Nephron (organoid): ENCODE results near the gene UPP1.

Experiments used
- H3K27ac Mint-ChIP-seq, 3 experiments: 2 replicates each; pipeline ENCODE4 v1.8.0; 2020; ENCODE audit warnings: mixed read lengths in 3 of 3, mild to moderate bottlenecking in 2 of 3, moderate library complexity in 1 of 3
- H3K27me3 Mint-ChIP-seq: 2 replicates; pipeline ENCODE4 v1.8.0; 2021; ENCODE audit warnings: low read depth, mild to moderate bottlenecking, moderate library complexity, mixed read lengths
- H3K36me3 Mint-ChIP-seq: 2 replicates; pipeline ENCODE4 v1.8.0; 2020; ENCODE audit warnings: low read depth, mixed read lengths
- H3K4me1 Mint-ChIP-seq: 2 replicates; pipeline ENCODE4 v1.8.0; 2020; ENCODE audit warnings: mixed read lengths
- H3K4me3 Mint-ChIP-seq, 3 experiments: 2 replicates each; pipeline ENCODE4 v1.8.0; 2020; ENCODE audit warnings: mild to moderate bottlenecking in 3 of 3, mixed read lengths in 3 of 3, moderate library complexity in 2 of 3
- H3K9me3 Mint-ChIP-seq: 2 replicates; pipeline ENCODE4 v1.8.0; 2020; ENCODE audit warnings: mixed read lengths
- TF ChIP-seq, protein P1 (sequence below), 3 experiments: fragments of 200-600 bp; sonication (generic); IDR thresholded peaks; one replicate each; pipeline ENCODE4 v1.5.0; 2021; ENCODE audit warnings: antibody characterized with exemption in 3 of 3; ENCODE audit not compliant: unreplicated experiment in 3 of 3

The UPP1 gene

DNA sequence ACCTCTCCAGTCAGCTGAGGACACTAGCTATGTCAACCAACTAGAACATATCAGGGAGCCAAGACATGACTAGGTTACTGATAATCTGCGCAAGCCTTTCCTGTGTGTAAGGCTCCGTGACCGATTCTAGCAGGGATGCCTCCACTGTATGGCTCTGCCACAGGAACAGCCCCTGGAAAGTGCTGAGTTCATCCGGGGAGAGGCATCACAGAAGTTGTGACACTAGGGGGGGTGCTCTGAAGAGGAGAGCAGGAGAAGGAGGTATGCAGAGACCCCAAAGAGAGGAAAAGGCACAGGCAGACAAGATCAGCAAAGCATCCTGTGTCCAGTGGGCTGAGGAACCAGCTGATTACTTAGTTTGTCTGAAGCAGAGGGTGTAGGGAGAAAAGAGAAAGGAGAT lies 13.5 kb downstream of the UPP1 start:
- TF ChIP-seq, protein P1, sequence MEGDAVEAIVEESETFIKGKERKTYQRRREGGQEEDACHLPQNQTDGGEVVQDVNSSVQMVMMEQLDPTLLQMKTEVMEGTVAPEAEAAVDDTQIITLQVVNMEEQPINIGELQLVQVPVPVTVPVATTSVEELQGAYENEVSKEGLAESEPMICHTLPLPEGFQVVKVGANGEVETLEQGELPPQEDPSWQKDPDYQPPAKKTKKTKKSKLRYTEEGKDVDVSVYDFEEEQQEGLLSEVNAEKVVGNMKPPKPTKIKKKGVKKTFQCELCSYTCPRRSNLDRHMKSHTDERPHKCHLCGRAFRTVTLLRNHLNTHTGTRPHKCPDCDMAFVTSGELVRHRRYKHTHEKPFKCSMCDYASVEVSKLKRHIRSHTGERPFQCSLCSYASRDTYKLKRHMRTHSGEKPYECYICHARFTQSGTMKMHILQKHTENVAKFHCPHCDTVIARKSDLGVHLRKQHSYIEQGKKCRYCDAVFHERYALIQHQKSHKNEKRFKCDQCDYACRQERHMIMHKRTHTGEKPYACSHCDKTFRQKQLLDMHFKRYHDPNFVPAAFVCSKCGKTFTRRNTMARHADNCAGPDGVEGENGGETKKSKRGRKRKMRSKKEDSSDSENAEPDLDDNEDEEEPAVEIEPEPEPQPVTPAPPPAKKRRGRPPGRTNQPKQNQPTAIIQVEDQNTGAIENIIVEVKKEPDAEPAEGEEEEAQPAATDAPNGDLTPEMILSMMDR (IDR thresholded peaks at IDR 0.05; ENCODE audit: unreplicated experiment in 3 of 3): no peak
- Mint-ChIP-seq H3K4me1 (no peaks in the 10 kb centered on the region), H3K27ac (no peak overlapping the region), H3K36me3 (peaks cover 33% of the 10 kb centered on the region), H3K4me3 (no peak overlapping the region), H3K27me3 (peaks cover 5% of the 10 kb centered on the region), H3K9me3 (no peaks in the 10 kb centered on the region)

DNA sequence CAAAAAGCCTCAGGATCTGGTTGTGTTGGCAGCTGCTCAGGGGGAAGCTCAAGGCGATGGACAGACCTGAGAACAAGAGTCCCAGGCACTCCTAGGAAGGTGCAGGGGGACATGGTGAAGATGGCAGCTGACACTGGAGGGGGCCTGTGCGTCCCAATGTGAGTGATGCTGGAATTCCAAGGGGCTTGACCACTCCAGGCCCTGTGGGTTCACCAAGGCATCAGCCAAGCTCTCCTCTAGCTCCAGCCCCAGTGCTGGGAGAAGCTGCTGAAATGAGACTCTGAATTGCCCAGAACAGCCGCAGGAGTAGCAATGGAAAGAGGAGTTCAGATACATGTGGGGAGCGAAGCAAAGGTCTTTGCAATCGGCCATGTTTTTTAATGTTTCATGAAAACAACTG lies 16.0 kb downstream of the UPP1 start:
- peaks cover 38% of the 10 kb centered on the region for H3K36me3 Mint-ChIP-seq
- TF ChIP-seq, protein P1 (IDR thresholded peaks at IDR 0.05; ENCODE audit: unreplicated experiment in 3 of 3): no peak
- no peaks in the 10 kb centered on the region for H3K27me3 Mint-ChIP-seq
- H3K4me3 Mint-ChIP-seq: no peak overlapping the region
- H3K27ac Mint-ChIP-seq: no peak overlapping the region
- no peaks in the 10 kb centered on the region for H3K9me3 Mint-ChIP-seq
- no peaks in the 10 kb centered on the region for H3K4me1 Mint-ChIP-seq

DNA sequence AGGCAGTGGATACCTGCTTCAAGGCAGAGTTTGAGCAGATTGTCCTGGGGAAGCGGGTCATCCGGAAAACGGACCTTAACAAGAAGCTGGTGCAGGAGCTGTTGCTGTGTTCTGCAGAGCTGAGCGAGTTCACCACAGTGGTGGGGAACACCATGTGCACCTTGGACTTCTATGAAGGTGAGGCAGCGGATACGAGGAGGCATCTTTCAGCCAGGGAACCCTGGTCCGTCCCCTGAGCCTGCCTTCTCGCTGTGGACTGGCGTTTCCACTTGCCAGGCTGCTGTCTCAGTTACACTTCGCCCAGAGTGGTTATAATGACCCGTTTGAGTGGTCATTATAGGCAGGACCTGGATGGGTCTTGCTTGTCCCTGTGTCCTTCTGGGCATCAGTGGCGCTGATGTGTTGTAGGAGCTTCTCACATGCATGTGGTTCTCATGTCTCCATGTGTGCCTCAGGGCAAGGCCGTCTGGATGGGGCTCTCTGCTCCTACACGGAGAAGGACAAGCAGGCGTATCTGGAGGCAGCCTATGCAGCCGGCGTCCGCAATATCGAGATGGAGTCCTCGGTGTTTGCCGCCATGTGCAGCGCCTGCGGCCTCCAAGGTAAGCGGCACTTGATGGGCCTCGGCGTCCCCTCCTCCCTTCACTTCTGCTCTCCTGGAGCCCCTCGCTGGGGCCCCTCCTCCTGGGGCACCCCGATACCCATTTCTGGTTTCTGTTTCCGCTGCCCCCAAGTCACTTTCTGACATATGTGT lies 18.0 kb downstream of the UPP1 start:
- H3K4me1 Mint-ChIP-seq: no peaks in the 10 kb centered on the region
- no peak overlapping the region for H3K4me3 Mint-ChIP-seq
- H3K27ac Mint-ChIP-seq: no peak overlapping the region
- no peaks in the 10 kb centered on the region for H3K27me3 Mint-ChIP-seq
- no peaks in the 10 kb centered on the region for H3K9me3 Mint-ChIP-seq
- H3K36me3 Mint-ChIP-seq: peaks cover 35% of the 10 kb centered on the region
- TF ChIP-seq, protein P1 (IDR thresholded peaks at IDR 0.05; ENCODE audit: unreplicated experiment in 3 of 3): no peak

DNA sequence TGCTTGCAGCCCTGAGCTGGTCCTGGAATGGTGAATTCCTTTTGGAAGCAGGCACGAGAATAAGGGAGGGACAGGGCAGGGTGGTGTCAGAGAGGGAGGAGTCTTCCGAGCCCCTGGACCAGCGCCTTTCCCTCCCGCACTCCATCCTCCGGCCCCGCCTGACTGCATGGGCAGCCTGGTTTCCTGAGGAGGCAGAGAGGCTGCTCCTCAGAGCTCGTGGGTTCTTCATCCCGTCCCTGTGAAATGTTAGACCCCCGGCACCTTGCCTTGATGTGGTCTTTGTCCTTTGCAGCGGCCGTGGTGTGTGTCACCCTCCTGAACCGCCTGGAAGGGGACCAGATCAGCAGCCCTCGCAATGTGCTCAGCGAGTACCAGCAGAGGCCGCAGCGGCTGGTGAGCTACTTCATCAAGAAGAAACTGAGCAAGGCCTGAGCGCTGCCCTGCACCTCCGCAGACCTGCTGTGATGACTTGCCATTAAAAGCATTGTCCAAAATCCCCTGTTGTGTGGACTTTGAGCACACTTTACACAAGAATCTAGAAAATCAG lies 18.9 kb downstream of the UPP1 start:
- Mint-ChIP-seq H3K27me3 (no peaks in the 10 kb centered on the region), H3K9me3 (no peaks in the 10 kb centered on the region), H3K4me3 (no peak overlapping the region), H3K4me1 (no peaks in the 10 kb centered on the region), H3K36me3 (peaks cover 28% of the 10 kb centered on the region), H3K27ac (no peak overlapping the region)
- TF ChIP-seq, protein P1 (IDR thresholded peaks at IDR 0.05; ENCODE audit: unreplicated experiment in 3 of 3): no peak

DNA sequence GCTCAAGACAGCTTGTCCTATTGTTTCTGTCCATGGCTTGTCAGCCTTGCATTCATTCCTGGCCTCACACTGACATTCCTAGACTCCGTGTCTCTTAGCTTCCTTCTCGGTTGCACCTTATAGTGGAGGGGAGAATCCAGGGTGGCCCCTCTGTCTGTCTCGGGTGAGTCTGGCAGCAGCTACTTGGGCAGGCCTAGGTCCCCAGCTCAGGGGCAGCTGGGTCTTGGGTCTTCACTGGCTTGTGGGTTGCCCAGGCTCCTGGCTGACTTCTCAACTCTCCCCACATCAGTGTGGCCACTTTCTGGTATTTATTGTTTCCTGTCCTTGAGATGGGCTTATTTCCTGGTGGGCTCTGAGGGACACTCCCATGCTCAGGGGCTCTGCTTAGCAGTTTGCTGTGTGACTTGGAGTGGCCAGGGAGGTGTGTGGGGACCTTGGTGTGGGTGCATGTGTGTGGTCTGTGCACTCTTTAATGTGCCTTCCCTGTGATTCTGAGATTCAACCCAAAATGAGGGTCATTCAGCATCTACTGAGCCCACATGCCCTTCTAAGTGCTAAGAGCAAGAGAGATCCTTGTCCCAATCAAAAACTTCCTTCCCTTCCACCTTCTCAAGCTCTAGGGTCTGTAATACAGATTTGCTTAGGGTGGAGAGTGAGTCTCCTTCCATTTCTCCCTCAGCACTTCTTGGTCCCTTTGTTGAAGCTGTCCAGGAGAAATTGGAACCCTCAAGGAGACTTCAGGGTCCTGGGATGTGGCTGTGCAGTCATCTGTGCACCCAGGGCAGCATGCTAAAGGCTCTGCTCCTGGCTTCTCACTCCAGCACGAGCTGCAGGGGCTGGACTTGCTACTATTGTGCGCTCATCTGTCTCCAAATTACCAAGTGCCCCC lies 20.1 kb downstream of the UPP1 start:
- Mint-ChIP-seq H3K27me3 (no peaks in the 10 kb centered on the region), H3K36me3 (peaks cover 19% of the 10 kb centered on the region), H3K4me1 (no peaks in the 10 kb centered on the region), H3K9me3 (no peaks in the 10 kb centered on the region), H3K27ac (no peak overlapping the region), H3K4me3 (no peak overlapping the region)
- TF ChIP-seq, protein P1 (IDR thresholded peaks at IDR 0.05; ENCODE audit: unreplicated experiment in 3 of 3): no peak
